Measurements from ENCODE around the gene ALG1.

GRCh38 chr16:5056352-5056751 lies 15.3 kb upstream of the ALG1 start:
- TF ChIP-seq POLR2A (IDR thresholded peaks at IDR 0.05; ENCODE audit: low read length): no peak
- no peak for TF ChIP-seq GATA1 (IDR thresholded peaks at IDR 0.05; ENCODE audit: low read depth, low read length)
